Bronchial epithelial cell (primary cell): ENCODE results near the gene GGT5. TPM values are rescaled to one million over a fixed set of nuclear protein-coding genes. Genes with fewer than 3 reads are reported as not detected.
"Not testable (repeated sequence)": the region's sequence is repeated elsewhere in the genome, so short reads cannot be mapped to it uniquely, and the experiment has no call there.

Experiments used
- DNase-seq: peaks from one replicate; pipeline ENCODE4 v3.0.0-alpha.2; 2010; ENCODE audit warnings: low read depth
- FAIRE-seq: peaks from 2 replicates; lab custom pipeline; 2011; peaks lifted over from hg19 to GRCh38; lab: Jason Lieb, UNC
- H3K27me3 ChIP-seq: 2 replicates; pipeline ENCODE4 v1.5.1; 2011; ENCODE audit warnings: low read length; ENCODE audit not compliant: control insufficient read depth, insufficient read depth
- H3K36me3 ChIP-seq: 2 replicates; pipeline ENCODE4 v1.5.1; 2011; ENCODE audit warnings: low read length; ENCODE audit not compliant: control insufficient read depth, insufficient read depth
- H3K4me3 ChIP-seq: 2 replicates; pipeline ENCODE4 v1.5.1; 2011; ENCODE audit warnings: mild to moderate bottlenecking, low read depth, low read length, control low read depth
- total RNA-seq: library from RNA; depleted of rRNA; stranded (reverse); fragments of >200 nt; gene quantifications from 2 replicates; pipeline ENCODE4 v1.2.1, GENCODE V29; 2014
- TF ChIP-seq, protein P1 (sequence below): IDR thresholded peaks from 2 replicates; pipeline ENCODE4 v1.5.1; 2011; ENCODE audit warnings: mild to moderate bottlenecking, moderate library complexity, low read length, control low read depth, inconsistent platforms; ENCODE audit not compliant: insufficient read depth, severe bottlenecking

GGT5 gene
- total RNA-seq, 1 donor from 2014 or later = not detected

- Histone ChIP-seq H3K4me3 (no peak overlapping the region), H3K27me3 (no peaks in the 10 kb centered on the region), H3K36me3 (no peaks in the 10 kb centered on the region)
- DNase-seq (no peak), FAIRE-seq (no peak)
- TF ChIP-seq, protein P1, sequence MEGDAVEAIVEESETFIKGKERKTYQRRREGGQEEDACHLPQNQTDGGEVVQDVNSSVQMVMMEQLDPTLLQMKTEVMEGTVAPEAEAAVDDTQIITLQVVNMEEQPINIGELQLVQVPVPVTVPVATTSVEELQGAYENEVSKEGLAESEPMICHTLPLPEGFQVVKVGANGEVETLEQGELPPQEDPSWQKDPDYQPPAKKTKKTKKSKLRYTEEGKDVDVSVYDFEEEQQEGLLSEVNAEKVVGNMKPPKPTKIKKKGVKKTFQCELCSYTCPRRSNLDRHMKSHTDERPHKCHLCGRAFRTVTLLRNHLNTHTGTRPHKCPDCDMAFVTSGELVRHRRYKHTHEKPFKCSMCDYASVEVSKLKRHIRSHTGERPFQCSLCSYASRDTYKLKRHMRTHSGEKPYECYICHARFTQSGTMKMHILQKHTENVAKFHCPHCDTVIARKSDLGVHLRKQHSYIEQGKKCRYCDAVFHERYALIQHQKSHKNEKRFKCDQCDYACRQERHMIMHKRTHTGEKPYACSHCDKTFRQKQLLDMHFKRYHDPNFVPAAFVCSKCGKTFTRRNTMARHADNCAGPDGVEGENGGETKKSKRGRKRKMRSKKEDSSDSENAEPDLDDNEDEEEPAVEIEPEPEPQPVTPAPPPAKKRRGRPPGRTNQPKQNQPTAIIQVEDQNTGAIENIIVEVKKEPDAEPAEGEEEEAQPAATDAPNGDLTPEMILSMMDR = no peak
Observed at GRCh38 chr22:24185501-24186351, 59.2 kb downstream of the GGT5 start.

- H3K36me3 ChIP-seq = no peaks in the 10 kb centered on the region
- TF ChIP-seq, protein P1 = no peak
- FAIRE-seq (no peak), DNase-seq (no peak)
- no peaks in the 10 kb centered on the region for H3K27me3 ChIP-seq
- H3K4me3 ChIP-seq = no peak overlapping the region
Observed at GRCh38 chr22:24185001-24185500, 59.8 kb downstream of the GGT5 start.

DNA sequence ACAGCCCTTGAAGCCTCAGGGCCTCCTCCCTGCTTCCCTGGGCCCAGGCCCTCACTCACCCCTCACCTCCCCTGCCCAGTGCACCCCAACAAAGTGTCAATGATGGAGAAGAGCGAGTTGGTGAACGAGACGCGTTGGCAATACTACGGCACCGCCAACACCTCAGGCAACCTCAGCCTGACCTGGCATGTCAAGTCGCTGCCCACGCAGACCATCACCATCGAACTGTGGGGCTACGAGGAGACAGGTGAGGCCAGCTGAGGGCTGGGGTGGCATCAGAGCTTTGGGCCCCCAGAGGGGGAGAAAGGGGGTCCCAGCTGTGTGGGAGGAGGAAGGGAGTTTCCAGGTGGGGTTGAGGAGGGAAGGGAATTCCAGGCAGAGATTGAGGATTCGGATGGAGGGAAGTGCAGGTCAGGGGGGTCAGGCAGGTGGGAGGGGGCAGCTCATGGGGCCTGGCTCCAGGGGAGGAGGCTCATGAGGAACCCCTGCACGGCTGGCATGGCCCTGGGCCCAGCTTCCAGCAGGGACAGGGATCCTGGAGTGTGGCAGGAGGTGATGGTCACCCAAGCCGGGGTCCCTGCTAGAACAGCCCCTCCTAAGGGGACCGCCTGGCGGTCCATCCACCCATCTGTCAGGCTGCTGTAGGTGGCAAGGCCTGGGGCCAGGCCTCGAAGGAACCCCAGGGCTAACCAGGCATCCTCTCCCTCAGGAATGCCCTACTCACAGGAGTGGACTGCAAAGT is 60.7 kb downstream of the GGT5 start:
- Histone ChIP-seq H3K27me3 (no peaks in the 10 kb centered on the region), H3K36me3 (no peaks in the 10 kb centered on the region), H3K4me3 (no peak overlapping the region)
- DNase-seq (no peak), FAIRE-seq (no peak)
- TF ChIP-seq, protein P1 = no peak

- no peak for FAIRE-seq
- H3K36me3 ChIP-seq = no peaks in the 10 kb centered on the region
- no peaks in the 10 kb centered on the region for H3K27me3 ChIP-seq
- no peak for DNase-seq
- TF ChIP-seq, protein P1 = no peak
- H3K4me3 ChIP-seq = no peak overlapping the region
Observed at GRCh38 chr22:24183321-24184031, 61.4 kb downstream of the GGT5 start.

GRCh38 chr22:24182900-24183246 is 62.0 kb downstream of the GGT5 start:
- H3K36me3 ChIP-seq, FAIRE-seq, H3K27me3 ChIP-seq, H3K4me3 ChIP-seq, DNase-seq: not testable (repeated sequence)
